NCI-H524 treated with DMSO at 0.1 percent for 48 hours (cell line): ENCODE data around the gene RBM20.
A peak's percentile ranks its signal among the peaks of the same experiment; 100 is the strongest.
"Not testable (repeated sequence)": the region's sequence is repeated elsewhere in the genome, so short reads cannot be mapped to it uniquely, and the experiment has no call there.

Experiments used
- DNase-seq: peaks from one replicate; lab custom pipeline; 2025; lab: John Stamatoyannopoulos, UW

Gene RBM20

GRCh38 chr10:110679486-110680272 is 35.5 kb downstream of the RBM20 start:
- DNase-seq: peak; percentile 16

DNA sequence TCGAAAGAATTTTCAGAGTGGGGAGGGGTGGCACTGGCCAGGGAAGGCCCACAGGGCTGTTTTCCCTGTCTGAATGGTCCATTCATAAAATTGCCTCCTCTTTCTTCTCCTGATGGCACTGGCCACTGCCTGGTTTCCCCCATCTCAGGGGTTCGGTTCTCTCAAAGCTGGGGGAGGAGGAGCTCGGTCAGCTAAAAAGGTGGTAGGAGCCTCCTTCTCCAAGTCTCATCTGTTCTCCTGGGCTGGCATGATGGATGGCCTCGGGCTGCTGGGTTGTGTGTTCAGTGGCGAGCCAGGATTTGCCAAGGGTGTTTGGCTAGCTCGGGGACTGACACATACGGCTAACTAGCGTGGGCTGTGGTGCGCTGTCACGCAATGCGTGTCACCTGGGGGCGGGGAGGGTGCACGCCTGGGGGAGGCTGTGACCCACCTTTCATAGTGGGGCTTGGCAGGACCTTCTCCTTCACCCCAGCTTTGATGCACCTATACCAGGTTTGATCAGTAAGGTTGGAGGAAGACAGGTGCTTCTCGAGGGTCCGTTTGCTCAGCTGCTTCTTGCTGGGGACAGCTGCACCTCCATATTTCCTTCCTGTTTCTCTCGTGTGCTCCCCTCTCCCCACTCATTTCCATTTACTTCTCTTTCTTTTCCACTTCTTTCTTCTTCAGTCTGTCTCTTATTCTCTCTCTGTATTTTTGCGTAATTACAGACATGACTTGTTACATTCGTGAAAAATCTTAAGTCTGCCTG is 36.3 kb downstream of the RBM20 start:
- no peak for DNase-seq

DNA sequence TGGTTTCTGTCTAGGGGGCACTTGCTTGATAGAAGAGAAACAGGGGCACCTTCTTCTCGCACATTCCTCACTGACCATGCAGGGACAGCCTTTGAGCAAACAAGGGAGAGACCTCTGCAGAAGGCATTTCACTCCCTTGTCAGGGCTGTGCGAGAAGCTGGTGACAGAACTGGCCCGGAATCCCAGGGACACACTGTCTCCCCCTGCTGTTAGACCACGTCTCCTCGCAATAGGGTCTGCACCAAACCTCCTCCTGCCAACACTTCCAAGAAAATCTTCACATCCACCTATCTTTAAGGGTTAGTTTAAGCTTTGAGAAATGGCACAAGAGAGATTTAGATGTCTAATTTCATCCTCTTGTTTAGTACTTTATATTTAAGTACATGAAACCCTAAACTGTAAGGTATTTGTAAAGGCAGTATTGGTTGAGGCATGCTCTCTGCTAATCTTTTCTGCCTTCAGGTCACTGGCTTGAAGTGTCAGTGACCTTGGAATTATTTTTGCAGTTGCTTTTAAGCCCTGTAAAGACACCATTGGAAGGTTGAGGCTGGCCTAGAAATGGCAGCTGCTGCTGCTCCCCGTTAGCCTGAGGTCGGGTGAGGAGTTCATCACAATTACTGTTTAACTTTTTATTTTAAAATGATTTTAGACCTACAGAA is 37.0 kb downstream of the RBM20 start:
- no peak for DNase-seq

DNA sequence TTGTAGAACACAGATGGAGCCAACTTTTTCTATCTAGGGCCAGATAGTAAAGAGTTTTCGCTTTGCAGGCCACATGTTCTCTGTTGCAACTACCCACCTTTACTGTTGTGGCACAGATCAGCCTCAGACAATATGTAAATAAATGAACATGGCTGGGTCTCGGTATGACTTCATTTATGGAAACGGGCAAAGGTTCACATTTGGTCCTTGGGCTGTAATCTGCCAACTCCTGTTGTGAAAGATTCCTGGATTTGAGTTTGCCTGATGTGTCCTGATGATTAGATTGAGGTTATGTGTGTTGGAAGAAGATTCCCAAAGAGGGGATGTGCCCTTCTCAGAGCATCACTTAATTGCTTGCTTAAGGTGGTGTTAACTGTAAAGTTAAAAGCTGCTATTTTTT is 38.2 kb downstream of the RBM20 start:
- no peak for DNase-seq

DNA sequence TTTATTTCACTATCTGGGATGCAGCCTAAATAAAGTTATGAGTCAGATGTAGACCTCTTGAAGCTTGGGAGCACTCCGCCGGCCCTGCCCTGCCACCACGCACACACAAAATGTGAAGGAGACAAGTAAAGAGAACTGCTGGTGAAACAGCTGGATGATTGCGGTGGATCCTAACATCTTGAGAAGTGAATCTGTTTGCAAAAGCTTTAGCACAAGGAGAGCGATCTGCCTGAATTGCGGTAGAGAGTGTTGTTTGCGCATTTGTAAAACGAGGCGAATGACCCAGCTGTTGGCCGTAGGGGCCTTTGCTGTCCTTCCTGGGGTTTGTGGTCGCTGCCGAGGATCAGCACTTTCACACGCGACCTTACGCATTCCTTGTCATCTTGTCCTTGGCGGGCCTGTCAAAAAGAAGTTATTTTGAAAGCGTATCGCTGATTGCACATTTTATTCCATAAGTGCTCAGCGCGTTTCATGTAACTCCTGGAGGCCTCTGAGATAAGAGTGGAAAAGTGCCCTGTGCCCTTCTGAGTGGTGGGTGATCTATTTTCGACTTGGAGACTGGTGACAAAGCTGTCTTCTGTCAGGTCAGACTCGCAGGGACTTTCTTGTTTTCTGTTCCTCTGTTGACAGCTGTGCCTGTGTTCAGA is 40.8 kb downstream of the RBM20 start:
- no peak for DNase-seq

GRCh38 chr10:110686047-110686446 is 41.9 kb downstream of the RBM20 start:
- no peak for DNase-seq

- no peak for DNase-seq
These were observed 42.8 kb downstream of the RBM20 start for GRCh38 chr10:110686949-110687348.

- no peak for DNase-seq
These were observed 43.3 kb downstream of the RBM20 start for GRCh38 chr10:110687400-110687799.

DNA sequence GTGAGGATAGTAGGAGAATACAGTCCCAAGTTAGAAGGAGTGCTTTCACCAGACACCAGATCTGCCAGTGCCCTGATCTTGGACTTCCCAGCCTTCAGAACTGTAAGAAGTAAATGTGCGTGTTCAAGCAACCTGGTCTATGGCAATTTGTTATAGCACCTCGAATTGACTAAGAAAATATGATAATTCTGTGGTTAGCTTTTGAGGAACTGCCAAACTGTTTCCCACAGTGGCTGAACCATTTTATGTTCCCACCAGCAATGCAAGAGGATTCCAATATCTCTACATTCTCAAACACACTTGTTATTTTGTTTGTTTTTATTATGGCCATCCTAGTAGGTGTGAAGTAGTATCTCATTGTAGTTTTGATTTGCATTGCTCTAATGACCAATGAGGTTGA is 47.0 kb downstream of the RBM20 start:
- DNase-seq: no peak

- DNase-seq: no peak
These were observed 50.1 kb downstream of the RBM20 start for GRCh38 chr10:110694263-110694662.

DNA sequence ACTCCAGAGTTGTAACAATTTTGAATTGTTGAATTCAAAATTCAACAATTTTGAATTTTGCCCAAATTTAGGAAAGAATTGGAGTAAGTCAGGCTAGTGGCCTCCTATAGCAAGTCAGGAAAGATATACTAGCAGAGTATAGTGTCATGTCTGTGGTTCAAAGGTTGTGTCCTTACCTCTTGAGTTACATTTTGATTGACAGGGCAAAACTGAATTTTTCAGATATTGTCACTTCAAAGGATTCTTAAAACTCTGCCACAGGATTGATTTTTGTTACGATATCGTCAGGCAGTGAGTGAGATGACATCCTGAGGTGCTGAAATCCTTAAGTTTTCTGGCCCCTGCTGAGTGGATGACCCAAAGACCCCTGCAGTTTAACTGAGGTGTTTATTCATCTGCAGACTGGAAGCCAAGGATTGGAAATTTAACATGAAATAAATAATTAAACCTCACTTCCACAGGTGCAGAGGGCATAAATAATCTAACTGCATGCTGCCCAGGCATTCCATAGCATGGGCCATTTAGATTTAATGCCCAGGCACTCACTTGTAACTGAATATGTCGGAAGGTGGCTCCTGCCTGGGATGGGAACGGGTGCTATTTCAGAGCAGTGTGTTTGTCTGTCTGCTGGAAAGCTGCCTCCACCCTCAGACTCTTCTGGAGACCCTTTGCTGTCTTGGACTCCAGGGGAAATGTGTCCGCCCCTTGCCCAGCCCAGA is 50.8 kb downstream of the RBM20 start:
- DNase-seq: no peak

DNA sequence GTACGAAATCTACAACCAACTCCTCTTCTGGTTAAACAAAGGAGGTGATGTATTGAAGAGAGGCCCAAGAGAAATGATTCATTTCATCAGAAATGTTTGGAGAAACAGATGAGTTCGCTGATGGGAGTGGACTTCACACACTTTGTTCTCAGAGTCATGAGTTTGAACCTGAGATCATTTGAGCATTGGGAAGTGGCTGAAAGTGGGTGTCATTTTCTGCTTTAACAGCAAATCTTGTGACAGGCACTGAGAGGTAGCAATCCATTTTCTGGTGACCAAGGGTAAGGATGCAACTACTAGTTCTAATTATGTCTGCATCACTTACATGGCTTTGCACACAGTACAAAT is 51.4 kb downstream of the RBM20 start:
- DNase-seq: no peak

DNA sequence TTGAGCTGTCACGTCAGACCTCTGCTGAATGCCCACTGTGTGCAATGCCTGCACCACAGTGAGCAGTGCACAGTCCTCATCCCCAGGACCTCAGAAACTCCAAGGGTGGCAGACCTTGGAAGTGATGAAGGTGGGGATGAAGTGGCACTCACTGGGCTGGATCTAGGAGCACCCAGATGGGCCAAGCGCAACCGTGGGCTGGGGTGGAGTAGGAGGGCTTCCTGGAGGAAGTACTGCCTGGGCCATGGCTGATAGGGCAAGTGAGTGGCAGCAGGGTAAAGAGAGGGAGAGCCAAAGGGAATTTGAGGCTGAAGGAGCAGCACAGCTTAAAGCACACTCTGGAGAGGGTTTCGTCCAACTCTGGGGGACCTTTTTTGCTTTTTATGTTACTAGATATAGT is 52.3 kb downstream of the RBM20 start:
- DNase-seq: no peak

- no peak for DNase-seq
These were observed 54.2 kb downstream of the RBM20 start for GRCh38 chr10:110698340-110698739.

DNA sequence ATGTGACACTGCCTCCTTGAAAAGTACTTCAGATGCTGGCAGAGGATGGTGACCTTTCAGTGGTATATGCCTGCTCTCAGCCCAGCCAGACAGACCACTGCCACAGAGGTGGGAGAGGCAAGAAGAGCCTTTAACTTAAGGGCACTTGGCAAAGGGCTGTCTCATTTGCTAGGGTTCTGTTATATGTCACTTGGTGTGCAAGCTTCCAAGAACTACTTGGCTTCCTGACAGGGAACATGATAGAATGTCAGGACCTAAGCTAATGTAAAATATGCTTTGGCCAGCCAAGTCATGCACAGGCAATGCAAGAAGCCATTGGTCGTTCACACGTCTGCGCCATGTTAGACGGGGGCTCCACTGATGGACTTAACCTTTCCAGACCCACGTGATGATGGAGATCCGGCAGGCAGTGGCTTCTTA is 54.7 kb downstream of the RBM20 start:
- DNase-seq: no peak

- no peak for DNase-seq
These were observed 55.8 kb downstream of the RBM20 start for GRCh38 chr10:110699859-110700468.

DNA sequence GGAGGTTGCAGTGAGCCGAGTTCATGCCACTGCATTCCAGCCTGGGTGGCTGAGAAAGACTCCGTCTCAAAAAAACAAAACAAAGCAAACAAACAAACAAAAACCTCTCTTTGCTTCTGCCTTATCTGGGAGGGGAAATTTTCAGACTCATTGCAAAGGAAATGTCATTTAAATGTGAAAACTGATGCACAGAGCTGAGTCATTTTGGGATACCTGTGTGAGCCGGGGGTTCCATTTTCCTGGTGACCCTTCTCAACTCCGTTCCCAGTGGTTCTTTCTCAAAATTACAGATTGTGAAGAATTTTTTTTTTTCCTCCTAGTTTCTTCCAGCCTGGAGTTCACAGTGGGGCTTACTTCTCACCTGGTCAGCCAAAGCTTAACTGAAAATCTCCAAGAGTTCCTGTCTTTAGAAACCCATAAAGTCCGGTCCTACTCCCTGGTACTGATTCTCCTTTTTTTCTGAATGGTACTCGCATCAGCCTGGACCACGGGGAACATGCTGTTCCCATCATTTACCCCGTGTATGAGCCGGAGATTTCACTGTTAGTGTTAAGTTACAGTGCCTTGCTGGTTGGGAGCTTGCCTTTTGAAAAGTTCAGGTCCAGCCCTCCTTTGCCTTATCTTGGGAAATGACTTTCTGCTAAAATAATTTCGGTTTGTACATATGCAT is 56.9 kb downstream of the RBM20 start:
- DNase-seq: no peak

- DNase-seq: no peak
These were observed 57.5 kb downstream of the RBM20 start for GRCh38 chr10:110701617-110701971.

GRCh38 chr10:110704070-110704469 is 59.9 kb downstream of the RBM20 start:
- DNase-seq: no peak

DNA sequence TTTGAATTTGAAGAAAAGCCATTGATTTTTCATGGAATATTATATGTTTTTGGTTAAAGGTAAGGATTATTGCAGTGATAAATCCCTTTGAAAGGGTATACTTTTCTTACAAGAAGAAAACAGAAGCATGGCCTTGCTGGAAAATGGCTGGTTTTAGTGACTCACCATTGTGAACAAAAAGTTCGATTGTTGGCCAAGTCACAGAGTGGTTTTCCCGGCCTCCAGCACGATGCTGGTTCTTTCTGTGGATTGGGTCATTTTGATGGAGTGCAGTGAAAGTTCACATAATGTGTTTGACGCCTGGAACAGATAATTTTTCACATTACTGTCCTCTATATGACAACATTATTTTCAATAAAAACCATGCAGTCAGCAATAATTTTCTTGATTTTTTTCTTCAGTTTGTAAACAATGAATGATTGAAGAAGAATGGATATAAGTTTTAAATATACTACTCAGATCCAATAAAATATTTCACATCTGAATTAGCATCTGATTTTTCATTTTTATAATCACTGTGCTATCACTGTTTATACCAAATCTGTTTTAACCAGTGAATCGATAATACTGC is 60.9 kb downstream of the RBM20 start:
- no peak for DNase-seq

GRCh38 chr10:110705596-110705995 is 61.5 kb downstream of the RBM20 start:
- DNase-seq: not testable (repeated sequence)
